PC-9 (cell line): ENCODE results near the gene CSRP1.

ENCODE experiments used
- EZH2 ChIP-seq: fragments of 200-600 bp; sonication (generic); IDR thresholded peaks from 2 replicates; pipeline ENCODE4 v1.8.0; 2017; ENCODE audit warnings: antibody characterized with exemption, low read depth
- TF ChIP-seq, protein P1 (sequence below): fragments of 200-600 bp; sonication (generic); conservative IDR thresholded peaks from 2 replicates; pipeline ENCODE4 v1.6.1; 2017; ENCODE audit warnings: mixed run types, antibody characterized with exemption, mild to moderate bottlenecking, moderate library complexity

DNA sequence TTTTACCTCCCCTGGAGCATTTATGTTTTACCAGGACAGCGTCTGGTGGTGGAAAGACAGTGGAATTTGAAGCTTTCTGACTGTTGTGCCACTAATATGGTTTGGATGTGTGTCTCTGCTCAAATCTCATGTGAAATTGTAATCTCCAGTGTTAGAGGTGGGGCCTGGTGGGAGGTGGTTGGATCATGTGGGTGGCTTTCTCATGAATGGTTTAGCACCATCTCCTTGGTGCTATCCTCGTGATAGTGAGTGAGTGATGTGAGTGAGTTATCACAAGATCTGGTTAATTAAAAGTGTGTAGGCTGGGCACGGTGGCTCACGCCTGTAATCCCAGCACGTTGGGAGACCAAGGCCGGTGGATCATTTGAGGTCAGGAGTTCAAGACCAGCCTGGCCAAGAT is 61.6 kb downstream of the CSRP1 start:
- TF ChIP-seq, protein P1, sequence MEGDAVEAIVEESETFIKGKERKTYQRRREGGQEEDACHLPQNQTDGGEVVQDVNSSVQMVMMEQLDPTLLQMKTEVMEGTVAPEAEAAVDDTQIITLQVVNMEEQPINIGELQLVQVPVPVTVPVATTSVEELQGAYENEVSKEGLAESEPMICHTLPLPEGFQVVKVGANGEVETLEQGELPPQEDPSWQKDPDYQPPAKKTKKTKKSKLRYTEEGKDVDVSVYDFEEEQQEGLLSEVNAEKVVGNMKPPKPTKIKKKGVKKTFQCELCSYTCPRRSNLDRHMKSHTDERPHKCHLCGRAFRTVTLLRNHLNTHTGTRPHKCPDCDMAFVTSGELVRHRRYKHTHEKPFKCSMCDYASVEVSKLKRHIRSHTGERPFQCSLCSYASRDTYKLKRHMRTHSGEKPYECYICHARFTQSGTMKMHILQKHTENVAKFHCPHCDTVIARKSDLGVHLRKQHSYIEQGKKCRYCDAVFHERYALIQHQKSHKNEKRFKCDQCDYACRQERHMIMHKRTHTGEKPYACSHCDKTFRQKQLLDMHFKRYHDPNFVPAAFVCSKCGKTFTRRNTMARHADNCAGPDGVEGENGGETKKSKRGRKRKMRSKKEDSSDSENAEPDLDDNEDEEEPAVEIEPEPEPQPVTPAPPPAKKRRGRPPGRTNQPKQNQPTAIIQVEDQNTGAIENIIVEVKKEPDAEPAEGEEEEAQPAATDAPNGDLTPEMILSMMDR = no peak
- TF ChIP-seq EZH2 = no peak
